ENCODE measurements around the gene SUGP1.

The SUGP1 gene

DNA sequence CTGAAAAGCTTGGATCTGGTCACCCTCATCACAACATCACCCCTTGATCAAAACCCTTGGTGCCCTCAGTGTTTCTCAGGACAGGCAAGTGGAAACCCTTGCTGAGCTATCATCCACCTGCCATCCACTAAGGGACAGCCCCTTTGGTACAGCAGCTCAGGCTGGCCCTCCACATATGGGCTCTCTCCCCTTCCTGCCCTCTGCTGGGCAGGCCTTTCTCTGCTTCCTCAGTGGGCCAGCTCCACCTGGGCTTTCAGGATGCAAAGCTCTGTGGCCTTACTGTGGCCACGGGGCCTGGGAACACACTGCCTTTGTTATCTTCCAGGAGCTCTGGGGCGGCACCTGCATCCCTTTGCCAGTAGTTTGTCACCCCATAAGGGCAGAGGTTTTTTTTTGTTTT is 4.9 kb downstream of the SUGP1 start:
- H3K4me1 ChIP-seq (ENCODE audit: control insufficient read depth, insufficient read depth, low read length): peaks cover 11% of the 10 kb centered on the region
- no peaks in the 10 kb centered on the region for H3K27me3 ChIP-seq (ENCODE audit: control insufficient read depth, insufficient read depth, low read length)
- no peak overlapping the region for H3K4me3 ChIP-seq (ENCODE audit: low read length)
- peaks cover 1% of the 10 kb centered on the region for H3K36me3 ChIP-seq (ENCODE audit: control insufficient read depth, insufficient read depth, low read length)
- no peaks in the 10 kb centered on the region for H3K9me3 ChIP-seq (ENCODE audit: control insufficient read depth, low read length)
- H3K9ac ChIP-seq (ENCODE audit: low read length): no peak overlapping the region

DNA sequence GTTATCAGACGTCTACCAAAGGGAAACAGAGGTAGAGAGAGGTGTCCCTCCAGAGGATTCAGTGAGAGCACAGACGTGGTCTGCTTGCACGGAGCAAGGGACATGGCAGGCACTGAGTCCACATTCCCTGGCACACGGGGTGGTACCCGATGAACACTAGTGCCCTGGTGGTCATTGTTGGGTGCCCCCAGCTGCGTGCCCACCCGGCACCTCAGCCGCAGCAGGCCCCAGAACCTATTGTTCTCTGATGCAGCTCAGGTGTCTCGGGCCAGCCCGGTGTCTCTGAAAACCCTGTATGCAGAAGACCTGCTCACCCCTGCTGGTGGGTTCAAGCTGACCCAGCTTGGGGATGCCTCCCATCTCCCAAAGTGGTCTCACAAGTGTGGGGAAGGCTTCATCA is 11.9 kb downstream of the SUGP1 start:
- Histone ChIP-seq H3K4me3 (ENCODE audit: low read length) (no peak overlapping the region), H3K9me3 (ENCODE audit: control insufficient read depth, low read length) (no peaks in the 10 kb centered on the region), H3K4me1 (ENCODE audit: control insufficient read depth, insufficient read depth, low read length) (no peaks in the 10 kb centered on the region), H3K27me3 (ENCODE audit: control insufficient read depth, insufficient read depth, low read length) (no peaks in the 10 kb centered on the region), H3K9ac (ENCODE audit: low read length) (no peak overlapping the region), H3K36me3 (ENCODE audit: control insufficient read depth, insufficient read depth, low read length) (peaks cover 6% of the 10 kb centered on the region)

DNA sequence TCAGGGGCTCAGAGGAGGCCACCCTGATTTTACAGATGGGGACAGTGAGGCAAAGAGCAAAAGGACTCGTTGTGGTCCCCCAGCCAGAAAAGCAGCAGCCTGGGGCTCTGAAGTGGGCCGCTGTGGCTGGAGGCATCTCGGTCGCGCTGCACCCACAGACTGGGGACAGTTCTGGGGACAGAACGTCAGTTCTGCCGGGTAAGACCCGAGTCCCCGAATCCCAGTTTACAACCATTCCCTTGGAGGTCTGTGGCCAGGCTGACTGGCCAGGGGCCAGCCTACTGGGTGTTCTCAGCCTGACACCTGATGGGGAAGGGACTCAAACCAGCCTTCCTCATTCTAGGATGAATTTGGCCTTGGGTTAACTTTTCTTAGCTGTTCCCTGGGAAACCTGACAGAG is 14.1 kb downstream of the SUGP1 start:
- no peak overlapping the region for H3K9ac ChIP-seq (ENCODE audit: low read length)
- peaks cover 11% of the 10 kb centered on the region for H3K36me3 ChIP-seq (ENCODE audit: control insufficient read depth, insufficient read depth, low read length)
- no peaks in the 10 kb centered on the region for H3K27me3 ChIP-seq (ENCODE audit: control insufficient read depth, insufficient read depth, low read length)
- no peak overlapping the region for H3K4me3 ChIP-seq (ENCODE audit: low read length)
- no peaks in the 10 kb centered on the region for H3K9me3 ChIP-seq (ENCODE audit: control insufficient read depth, low read length)
- H3K4me1 ChIP-seq (ENCODE audit: control insufficient read depth, insufficient read depth, low read length): no peaks in the 10 kb centered on the region

DNA sequence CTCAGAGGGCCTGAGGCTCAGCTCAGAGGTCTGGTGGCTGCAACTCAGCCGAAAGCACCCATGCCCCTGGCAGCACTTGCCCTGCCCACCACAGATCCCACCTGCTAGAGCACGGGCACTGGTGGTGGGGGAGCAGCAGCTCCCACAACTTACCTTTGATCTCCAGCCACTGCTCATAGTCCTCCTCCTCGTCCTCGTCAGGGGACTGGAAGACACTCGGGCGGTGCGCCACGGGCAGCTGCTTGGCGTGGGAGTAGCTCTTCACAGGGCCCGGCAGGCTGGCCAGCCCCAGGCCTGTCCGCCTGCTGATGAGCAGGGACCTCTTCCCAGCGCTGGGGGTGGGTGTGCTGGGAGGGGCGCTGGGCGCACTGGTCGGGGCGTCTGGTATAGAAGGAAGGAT is 14.6 kb downstream of the SUGP1 start:
- Histone ChIP-seq H3K9me3 (ENCODE audit: control insufficient read depth, low read length) (no peaks in the 10 kb centered on the region), H3K27me3 (ENCODE audit: control insufficient read depth, insufficient read depth, low read length) (no peaks in the 10 kb centered on the region), H3K4me1 (ENCODE audit: control insufficient read depth, insufficient read depth, low read length) (no peaks in the 10 kb centered on the region), H3K36me3 (ENCODE audit: control insufficient read depth, insufficient read depth, low read length) (peaks cover 12% of the 10 kb centered on the region), H3K4me3 (ENCODE audit: low read length) (no peak overlapping the region), H3K9ac (ENCODE audit: low read length) (no peak overlapping the region)

DNA sequence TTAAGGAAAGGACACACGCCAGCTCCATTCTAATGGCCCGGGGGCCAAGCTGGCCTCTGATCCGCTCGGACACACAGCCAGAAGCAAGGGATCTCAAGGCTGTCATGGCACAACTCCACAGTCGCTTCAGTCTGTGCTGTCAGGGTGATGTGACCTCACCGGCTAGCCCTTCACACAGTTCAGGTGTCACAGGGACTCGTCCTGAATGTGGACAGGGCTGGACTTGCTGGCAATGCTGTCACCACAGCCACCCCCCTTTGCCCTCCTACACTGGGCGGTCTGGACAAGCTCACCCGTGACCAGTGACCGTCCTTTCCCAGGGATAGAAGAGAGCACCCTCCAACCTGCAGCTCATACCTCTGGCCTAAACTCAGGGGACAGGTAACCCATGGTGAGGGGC is 15.2 kb downstream of the SUGP1 start:
- Histone ChIP-seq H3K27me3 (ENCODE audit: control insufficient read depth, insufficient read depth, low read length) (no peaks in the 10 kb centered on the region), H3K9ac (ENCODE audit: low read length) (no peak overlapping the region), H3K9me3 (ENCODE audit: control insufficient read depth, low read length) (no peaks in the 10 kb centered on the region), H3K4me3 (ENCODE audit: low read length) (no peak overlapping the region), H3K4me1 (ENCODE audit: control insufficient read depth, insufficient read depth, low read length) (no peaks in the 10 kb centered on the region), H3K36me3 (ENCODE audit: control insufficient read depth, insufficient read depth, low read length) (peaks cover 7% of the 10 kb centered on the region)

DNA sequence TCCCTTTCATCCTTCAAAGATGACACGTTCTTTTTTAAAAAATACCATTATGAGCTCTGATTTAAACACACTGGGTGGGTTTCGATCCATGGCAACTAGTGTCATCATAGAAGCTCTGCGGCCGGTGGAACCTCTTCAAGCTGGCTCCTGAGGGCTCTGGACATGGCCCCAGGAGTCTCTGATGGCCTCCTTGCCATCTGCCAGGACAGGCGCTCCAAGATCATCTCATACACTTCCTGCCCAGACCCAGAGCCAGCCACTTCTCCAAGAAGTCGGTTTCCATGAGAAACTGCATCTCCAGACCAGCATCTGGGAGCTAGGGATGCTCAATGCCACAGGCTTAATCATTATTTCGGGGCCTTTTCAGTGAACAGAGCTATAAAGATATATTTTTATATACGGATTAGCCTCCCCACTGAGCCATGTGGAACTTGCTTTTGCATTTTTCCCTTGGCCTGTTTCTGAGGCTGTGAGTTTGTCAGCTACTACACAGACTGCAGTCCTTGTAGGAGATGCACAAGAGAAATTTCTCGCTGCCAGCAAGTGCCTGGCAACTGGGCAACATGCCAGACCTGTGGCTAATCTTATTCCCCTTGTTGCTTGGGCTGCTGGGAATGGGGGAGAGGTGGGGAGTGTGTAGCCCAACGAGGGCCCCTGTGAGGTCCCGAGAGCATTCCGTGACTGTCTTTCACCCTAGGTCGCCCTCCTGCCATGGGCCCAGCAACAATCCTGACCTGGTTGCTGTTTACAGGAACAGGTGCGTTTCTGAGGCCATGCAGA is 15.9 kb downstream of the SUGP1 start:
- no peaks in the 10 kb centered on the region for H3K27me3 ChIP-seq (ENCODE audit: control insufficient read depth, insufficient read depth, low read length)
- no peak overlapping the region for H3K9ac ChIP-seq (ENCODE audit: low read length)
- no peaks in the 10 kb centered on the region for H3K9me3 ChIP-seq (ENCODE audit: control insufficient read depth, low read length)
- no peaks in the 10 kb centered on the region for H3K4me1 ChIP-seq (ENCODE audit: control insufficient read depth, insufficient read depth, low read length)
- no peak overlapping the region for H3K4me3 ChIP-seq (ENCODE audit: low read length)
- peaks cover 6% of the 10 kb centered on the region for H3K36me3 ChIP-seq (ENCODE audit: control insufficient read depth, insufficient read depth, low read length)

DNA sequence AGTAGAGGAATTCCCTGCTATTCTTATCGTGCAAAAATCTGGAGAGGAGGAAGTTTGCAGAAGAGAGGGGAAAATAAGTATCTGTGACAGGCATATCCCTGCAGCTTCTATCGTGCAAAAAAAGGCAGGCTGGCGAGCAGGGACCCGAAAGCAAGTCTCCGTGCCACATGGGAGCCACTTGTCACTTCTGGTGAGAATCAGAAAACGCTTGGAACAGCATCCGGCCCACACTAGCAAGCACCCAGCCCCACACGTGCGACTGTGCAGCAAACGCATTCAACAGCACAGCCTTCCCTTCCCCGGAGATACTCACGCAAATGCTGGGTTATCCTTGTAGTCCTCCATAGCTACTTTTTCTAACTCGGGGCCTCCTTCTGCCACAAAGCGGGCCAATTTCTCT is 16.9 kb downstream of the SUGP1 start:
- Histone ChIP-seq H3K9ac (ENCODE audit: low read length) (no peak overlapping the region), H3K4me3 (ENCODE audit: low read length) (no peak overlapping the region), H3K36me3 (ENCODE audit: control insufficient read depth, insufficient read depth, low read length) (peaks cover 6% of the 10 kb centered on the region), H3K9me3 (ENCODE audit: control insufficient read depth, low read length) (no peaks in the 10 kb centered on the region), H3K4me1 (ENCODE audit: control insufficient read depth, insufficient read depth, low read length) (no peaks in the 10 kb centered on the region), H3K27me3 (ENCODE audit: control insufficient read depth, insufficient read depth, low read length) (no peaks in the 10 kb centered on the region)

DNA sequence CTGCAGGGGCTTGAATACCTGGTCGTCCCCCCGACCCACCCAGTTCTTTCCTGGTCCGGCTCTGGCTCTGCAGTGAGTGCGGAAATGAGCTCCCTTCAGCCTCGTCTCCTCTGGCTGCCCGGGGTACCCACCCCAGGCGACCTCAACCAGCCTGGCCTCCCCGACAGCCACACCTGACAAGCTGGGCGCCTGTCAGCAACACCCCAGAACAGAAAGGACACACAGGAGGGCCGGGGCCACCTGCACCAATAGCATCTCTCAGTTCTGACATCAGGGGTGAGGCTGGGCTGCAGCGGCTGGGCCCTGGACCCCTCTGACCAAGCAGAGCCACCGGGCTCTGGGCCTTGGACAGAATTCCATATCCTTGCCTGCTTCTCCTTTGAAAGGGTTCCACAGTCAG is 19.7 kb downstream of the SUGP1 start:
- Histone ChIP-seq H3K36me3 (ENCODE audit: control insufficient read depth, insufficient read depth, low read length) (peaks cover 6% of the 10 kb centered on the region), H3K9me3 (ENCODE audit: control insufficient read depth, low read length) (no peaks in the 10 kb centered on the region), H3K27me3 (ENCODE audit: control insufficient read depth, insufficient read depth, low read length) (no peaks in the 10 kb centered on the region)

DNA sequence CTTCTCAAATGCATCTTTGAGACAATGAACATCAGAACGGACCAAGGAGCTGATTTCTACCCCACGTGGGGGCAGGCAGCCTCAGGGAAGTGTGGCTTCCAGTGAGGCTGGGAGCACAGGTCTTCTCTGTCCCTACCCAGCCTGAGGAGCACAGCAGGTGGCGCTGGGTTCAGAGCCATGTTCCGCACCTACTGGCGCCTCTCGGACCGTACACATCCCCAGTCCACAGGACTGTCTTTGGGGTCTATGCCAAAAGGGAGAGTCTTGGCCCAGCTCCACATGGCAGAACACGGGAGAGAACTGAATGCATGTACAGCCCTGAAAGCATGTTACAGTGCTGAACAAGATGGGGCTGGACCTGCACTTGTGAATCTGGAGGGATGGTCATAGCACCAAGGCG is 22.6 kb downstream of the SUGP1 start:
- Histone ChIP-seq H3K9me3 (ENCODE audit: control insufficient read depth, low read length) (no peaks in the 10 kb centered on the region), H3K9ac (ENCODE audit: low read length) (no peak overlapping the region), H3K4me1 (ENCODE audit: control insufficient read depth, insufficient read depth, low read length) (no peaks in the 10 kb centered on the region), H3K4me3 (ENCODE audit: low read length) (no peak overlapping the region), H3K36me3 (ENCODE audit: control insufficient read depth, insufficient read depth, low read length) (peaks cover 6% of the 10 kb centered on the region), H3K27me3 (ENCODE audit: control insufficient read depth, insufficient read depth, low read length) (no peaks in the 10 kb centered on the region)

More for the DNA sequence above, 19.7 kb downstream of the SUGP1 start:
- Histone ChIP-seq H3K4me3 (ENCODE audit: low read length) (no peak overlapping the region), H3K9ac (ENCODE audit: low read length) (no peak overlapping the region), H3K4me1 (ENCODE audit: control insufficient read depth, insufficient read depth, low read length) (no peaks in the 10 kb centered on the region)

DNA sequence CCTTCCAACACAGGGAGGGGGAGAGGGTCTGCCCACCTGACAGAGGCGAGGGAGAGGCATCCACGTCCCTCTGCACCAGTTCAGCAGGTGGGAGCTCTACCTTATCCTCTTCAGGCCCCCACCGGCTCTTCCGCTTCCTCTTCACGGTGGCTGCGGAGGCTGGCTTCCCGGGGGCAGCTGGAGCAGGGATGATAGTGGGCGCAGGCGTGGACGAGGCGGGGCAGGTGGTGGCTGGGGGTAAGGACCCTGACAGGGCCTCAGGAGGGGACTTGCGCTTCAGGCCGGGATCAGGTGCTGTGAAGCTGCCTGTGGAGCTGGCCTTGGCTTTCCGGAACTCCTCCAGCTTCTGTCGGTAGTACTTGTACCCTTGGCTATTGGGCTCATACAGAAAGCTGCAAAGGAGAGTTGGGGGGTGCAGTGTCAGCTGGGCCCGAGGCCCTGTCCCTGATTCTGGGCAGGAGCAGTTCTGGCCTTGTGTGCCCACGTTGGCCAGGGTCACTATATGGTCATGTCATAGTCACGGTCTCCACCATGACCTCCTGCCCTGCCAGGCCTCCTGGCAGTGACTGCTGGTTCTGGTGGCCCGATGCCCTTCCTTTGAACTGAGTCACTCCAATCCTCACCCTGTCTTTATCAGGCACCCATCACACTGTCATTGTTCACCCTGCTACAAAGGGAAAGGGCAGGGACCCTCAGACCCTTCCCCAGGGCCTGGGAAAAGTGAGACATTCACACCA is 23.2 kb downstream of the SUGP1 start:
- Histone ChIP-seq H3K36me3 (ENCODE audit: control insufficient read depth, insufficient read depth, low read length) (peaks cover 6% of the 10 kb centered on the region), H3K4me3 (ENCODE audit: low read length) (no peak overlapping the region), H3K4me1 (ENCODE audit: control insufficient read depth, insufficient read depth, low read length) (no peaks in the 10 kb centered on the region), H3K27me3 (ENCODE audit: control insufficient read depth, insufficient read depth, low read length) (no peaks in the 10 kb centered on the region), H3K9ac (ENCODE audit: low read length) (no peak overlapping the region), H3K9me3 (ENCODE audit: control insufficient read depth, low read length) (no peaks in the 10 kb centered on the region)

DNA sequence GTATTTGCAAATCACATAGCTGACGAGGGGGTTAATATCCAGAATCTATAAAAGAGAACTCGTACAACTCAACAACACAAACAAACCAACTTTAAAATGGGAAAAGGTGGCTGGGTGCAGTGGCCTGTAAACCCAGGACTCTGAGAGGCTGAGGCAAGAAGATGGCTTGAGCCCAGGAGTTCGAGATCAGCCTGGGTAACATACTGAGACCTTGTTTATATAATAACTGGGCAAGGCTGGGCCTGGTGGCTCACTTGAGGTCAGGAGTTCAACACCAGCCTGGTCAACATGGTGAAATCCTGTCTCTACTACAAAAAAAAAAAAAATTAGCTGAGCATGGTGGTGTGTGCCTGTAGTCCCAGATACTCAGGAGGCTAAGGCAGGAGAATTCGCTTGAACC is 25.4 kb downstream of the SUGP1 start:
- Histone ChIP-seq H3K9me3 (ENCODE audit: control insufficient read depth, low read length) (no peaks in the 10 kb centered on the region), H3K4me1 (ENCODE audit: control insufficient read depth, insufficient read depth, low read length) (no peaks in the 10 kb centered on the region), H3K9ac (ENCODE audit: low read length) (no peak overlapping the region), H3K36me3 (ENCODE audit: control insufficient read depth, insufficient read depth, low read length) (no peaks in the 10 kb centered on the region), H3K27me3 (ENCODE audit: control insufficient read depth, insufficient read depth, low read length) (no peaks in the 10 kb centered on the region), H3K4me3 (ENCODE audit: low read length) (no peak overlapping the region)

DNA sequence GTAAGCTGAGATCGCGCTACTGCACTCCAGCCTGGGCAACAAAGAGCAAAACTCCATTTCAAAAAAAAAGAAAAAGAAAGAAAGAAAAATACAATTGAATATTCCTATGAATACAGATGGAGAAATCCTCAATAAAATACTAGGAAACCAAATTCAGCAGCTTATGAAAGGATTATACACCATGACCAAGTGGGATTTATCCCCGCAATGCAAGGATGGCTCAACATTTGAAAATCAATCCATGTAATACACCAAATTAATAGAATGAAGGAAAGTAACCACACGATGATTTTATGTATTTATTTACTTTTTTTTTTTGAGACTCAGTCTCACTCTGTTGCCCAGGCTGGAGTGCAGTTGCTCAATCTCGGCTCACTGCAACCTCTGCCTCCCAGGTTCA is 27.7 kb downstream of the SUGP1 start:
- no peaks in the 10 kb centered on the region for H3K9me3 ChIP-seq (ENCODE audit: control insufficient read depth, low read length)
- H3K9ac ChIP-seq (ENCODE audit: low read length): no peak overlapping the region
- H3K4me1 ChIP-seq (ENCODE audit: control insufficient read depth, insufficient read depth, low read length): no peaks in the 10 kb centered on the region
- H3K27me3 ChIP-seq (ENCODE audit: control insufficient read depth, insufficient read depth, low read length): no peaks in the 10 kb centered on the region
- H3K36me3 ChIP-seq (ENCODE audit: control insufficient read depth, insufficient read depth, low read length): no peaks in the 10 kb centered on the region
- no peak overlapping the region for H3K4me3 ChIP-seq (ENCODE audit: low read length)
